Karpas-422 (cell line): ENCODE results near the gene FAM209A. TPM values are rescaled to one million over a fixed set of nuclear protein-coding genes. Genes with fewer than 3 reads are reported as not detected.
"Not testable (repeated sequence)": the region's sequence is repeated elsewhere in the genome, so short reads cannot be mapped to it uniquely, and the experiment has no call there.

Experiments
- DNase-seq: peaks from one replicate; pipeline ENCODE4 v3.0.0-alpha.2; 2015
- H2AFZ ChIP-seq: fragments of 200-600 bp; sonication (generic); 2 replicates; pipeline ENCODE4 v1.6.1; 2014; ENCODE audit warnings: antibody characterized with exemption, low read length, mixed read lengths
- H3K27ac ChIP-seq: fragments of 200-600 bp; sonication (generic); 2 replicates; pipeline ENCODE4 v1.5.1; 2014; ENCODE audit warnings: mild to moderate bottlenecking, low read length, moderate library complexity
- H3K27me3 ChIP-seq: fragments of 200-600 bp; sonication (generic); 2 replicates; pipeline ENCODE4 v1.6.1; 2014; ENCODE audit warnings: low read length, mixed read lengths
- H3K36me3 ChIP-seq: fragments of 200-600 bp; sonication (generic); 2 replicates; pipeline ENCODE4 v1.6.1; 2014; ENCODE audit warnings: low read length, mixed read lengths; ENCODE audit not compliant: insufficient read depth
- H3K4me1 ChIP-seq: fragments of 200-600 bp; sonication (generic); 2 replicates; pipeline ENCODE4 v1.6.1; 2014; ENCODE audit warnings: mild to moderate bottlenecking, low read length, mixed read lengths
- H3K4me2 ChIP-seq: fragments of 200-600 bp; sonication (generic); 2 replicates; pipeline ENCODE4 v1.6.1; 2014; ENCODE audit warnings: low read length, low read depth, mild to moderate bottlenecking; ENCODE audit not compliant: poor library complexity, severe bottlenecking
- H3K4me3 ChIP-seq: fragments of 200-600 bp; sonication (generic); 2 replicates; pipeline ENCODE4 v1.5.1; 2014; ENCODE audit warnings: mild to moderate bottlenecking, antibody characterized with exemption, low read length, mixed read lengths
- H3K79me2 ChIP-seq: fragments of 200-600 bp; sonication (generic); 2 replicates; pipeline ENCODE4 v1.6.1; 2014; ENCODE audit warnings: mild to moderate bottlenecking, low read length, mixed read lengths
- H3K9ac ChIP-seq: fragments of 200-600 bp; sonication (generic); 2 replicates; pipeline ENCODE4 v1.6.0; 2014; ENCODE audit warnings: low read length
- H3K9me2 ChIP-seq: fragments of 200-600 bp; sonication (generic), shearing (Covaris generic); replicated peaks from 2 replicates; pipeline ENCODE4 v1.6.0; 2014; ENCODE audit warnings: mild to moderate bottlenecking, low read length, moderate library complexity; ENCODE audit not compliant: insufficient read depth
- H3K9me3 ChIP-seq: fragments of 300-700, 200-600 bp; sonication (generic); 2 replicates; pipeline ENCODE4 v1.6.1; 2014; ENCODE audit warnings: low read length, mixed read lengths
- H4K20me1 ChIP-seq: fragments of 200-600 bp; sonication (generic); 2 replicates; pipeline ENCODE4 v1.6.1; 2014; ENCODE audit warnings: mild to moderate bottlenecking, antibody characterized with exemption, low read length, low read depth; ENCODE audit not compliant: insufficient read depth
- total RNA-seq: library from RNA; depleted of rRNA; stranded (reverse); fragments of >200 nt; shearing (Covaris generic); gene quantifications from 2 replicates; pipeline ENCODE4 v1.2.3, GENCODE V29; 2014; ENCODE audit warnings: low replicate concordance; rRNA removed

FAM209A gene
- 0.25 TPM in 1 of 2 replicates, not detected in the other for total RNA-seq

- H3K9me3 ChIP-seq, H2AFZ ChIP-seq, H3K9ac ChIP-seq, H3K4me3 ChIP-seq, H3K4me1 ChIP-seq, H3K27ac ChIP-seq, H3K79me2 ChIP-seq, DNase-seq, H3K9me2 ChIP-seq, H3K4me2 ChIP-seq, H3K27me3 ChIP-seq, H4K20me1 ChIP-seq: not testable (repeated sequence)
- H3K36me3 ChIP-seq: peaks cover 11% of the 10 kb centered on the region; the same call in 1 of the 2 replicates
These were observed at the start of gene FAM209A for GRCh38 chr20:56524444-56524843. Gene FAM209A (plus strand): TSS chr20:56524744. CDS start chr20:56524809, 65 bp downstream.

GRCh38 chr20:56483970-56484369 is 40.6 kb upstream of the FAM209A start:
- no peaks in the 10 kb centered on the region for H3K4me1 ChIP-seq
- H2AFZ ChIP-seq: no peak overlapping the region
- H3K36me3 ChIP-seq: peaks cover 31% of the 10 kb centered on the region; the same call in 1 of the 2 replicates
- no peak overlapping the region for H3K4me2 ChIP-seq
- no peaks in the 10 kb centered on the region for H3K9me3 ChIP-seq
- H3K27me3 ChIP-seq: no peaks in the 10 kb centered on the region
- H3K9me2 ChIP-seq: no peaks in the 10 kb centered on the region
- DNase-seq: no peak
- H3K79me2 ChIP-seq: peaks cover 28% of the 10 kb centered on the region; the same call in 1 of the 2 replicates
- H4K20me1 ChIP-seq: no peaks in the 10 kb centered on the region
- no peak overlapping the region for H3K27ac ChIP-seq
- no peak overlapping the region for H3K9ac ChIP-seq
- no peak overlapping the region for H3K4me3 ChIP-seq

- Histone ChIP-seq H3K36me3 (peaks cover 25% of the 10 kb centered on the region; the same call in 1 of the 2 replicates), H3K9ac (no peak overlapping the region)
These were observed 37.3 kb upstream of the FAM209A start for GRCh38 chr20:56487216-56487615.

GRCh38 chr20:56488566-56488965 is 36.0 kb upstream of the FAM209A start:
- H3K79me2 ChIP-seq: peaks cover 26% of the 10 kb centered on the region; the same call in 1 of the 2 replicates
- H3K36me3 ChIP-seq: peaks cover 26% of the 10 kb centered on the region; the same call in 1 of the 2 replicates
- no peaks in the 10 kb centered on the region for H3K4me1 ChIP-seq
- no peaks in the 10 kb centered on the region for H3K9me3 ChIP-seq
- DNase-seq: no peak
- H3K9me2 ChIP-seq: no peaks in the 10 kb centered on the region
- no peaks in the 10 kb centered on the region for H4K20me1 ChIP-seq
- no peak overlapping the region for H3K4me3 ChIP-seq
- H2AFZ ChIP-seq: no peak overlapping the region
- no peak overlapping the region for H3K9ac ChIP-seq
- no peaks in the 10 kb centered on the region for H3K27me3 ChIP-seq
- H3K27ac ChIP-seq: no peak overlapping the region
- no peak overlapping the region for H3K4me2 ChIP-seq

More at GRCh38 chr20:56487216-56487615, 37.3 kb upstream of the FAM209A start:
- Histone ChIP-seq H3K27me3 (no peaks in the 10 kb centered on the region), H3K79me2 (peaks cover 27% of the 10 kb centered on the region; the same call in 1 of the 2 replicates), H3K4me1 (no peaks in the 10 kb centered on the region), H3K9me2 (no peaks in the 10 kb centered on the region), H3K4me3 (no peak overlapping the region), H3K27ac (no peak overlapping the region), H4K20me1 (no peaks in the 10 kb centered on the region), H3K9me3 (no peaks in the 10 kb centered on the region), H2AFZ (no peak overlapping the region), H3K4me2 (no peak overlapping the region)
- DNase-seq: no peak

- no peak overlapping the region for H3K27ac ChIP-seq
- H3K9me3 ChIP-seq: no peaks in the 10 kb centered on the region
These were observed 23.4 kb upstream of the FAM209A start for GRCh38 chr20:56501116-56501515.

GRCh38 chr20:56503916-56504315 is 20.6 kb upstream of the FAM209A start:
- Histone ChIP-seq H3K36me3 (no peaks in the 10 kb centered on the region), H3K9me2 (no peaks in the 10 kb centered on the region), H3K4me3 (no peak overlapping the region), H4K20me1 (no peaks in the 10 kb centered on the region), H3K27me3 (no peaks in the 10 kb centered on the region), H3K4me1 (peaks cover 9% of the 10 kb centered on the region), H3K9ac (no peak overlapping the region), H3K9me3 (no peaks in the 10 kb centered on the region), H3K27ac (no peak overlapping the region), H3K79me2 (peaks cover 44% of the 10 kb centered on the region), H3K4me2 (no peak overlapping the region), H2AFZ (no peak overlapping the region)
- DNase-seq: no peak

More at GRCh38 chr20:56501116-56501515, 23.4 kb upstream of the FAM209A start:
- Histone ChIP-seq H3K27me3 (no peaks in the 10 kb centered on the region), H3K4me1 (no peaks in the 10 kb centered on the region), H3K79me2 (peaks cover 38% of the 10 kb centered on the region), H4K20me1 (no peaks in the 10 kb centered on the region), H3K36me3 (peaks cover 25% of the 10 kb centered on the region), H3K9me2 (no peaks in the 10 kb centered on the region), H2AFZ (no peak overlapping the region), H3K9ac (no peak overlapping the region), H3K4me2 (no peak overlapping the region), H3K4me3 (no peak overlapping the region)
- no peak for DNase-seq

GRCh38 chr20:56504373-56505005 is 20.1 kb upstream of the FAM209A start:
- Histone ChIP-seq H3K36me3 (no peaks in the 10 kb centered on the region), H3K4me2 (no peak overlapping the region), H3K27me3 (no peaks in the 10 kb centered on the region), H3K79me2 (peaks cover 45% of the 10 kb centered on the region), H4K20me1 (no peaks in the 10 kb centered on the region), H3K4me3 (no peak overlapping the region), H3K9me3 (no peaks in the 10 kb centered on the region), H2AFZ (no peak overlapping the region), H3K4me1 (peaks cover 10% of the 10 kb centered on the region), H3K9me2 (no peaks in the 10 kb centered on the region), H3K27ac (no peak overlapping the region), H3K9ac (no peak overlapping the region)
- DNase-seq: peak; percentile 47

GRCh38 chr20:56506103-56506502 is 18.4 kb upstream of the FAM209A start:
- Histone ChIP-seq H3K27ac (no peak overlapping the region), H4K20me1 (no peaks in the 10 kb centered on the region), H3K4me2 (no peak overlapping the region), H3K4me3 (no peak overlapping the region), H2AFZ (no peak overlapping the region), H3K36me3 (no peaks in the 10 kb centered on the region), H3K9me3 (no peaks in the 10 kb centered on the region), H3K9me2 (no peaks in the 10 kb centered on the region), H3K9ac (no peak overlapping the region), H3K4me1 (peaks cover 10% of the 10 kb centered on the region), H3K79me2 (peaks cover 50% of the 10 kb centered on the region), H3K27me3 (no peaks in the 10 kb centered on the region)
- DNase-seq: no peak
